Tibial nerve (tissue), 4 donors: ENCODE data around the gene ARHGAP26. TPM values are rescaled to one million over a fixed set of nuclear protein-coding genes. Genes with fewer than 3 reads are reported as not detected.

ENCODE experiments used
- DNase-seq, 2 donors: peaks; one replicate each; pipeline ENCODE4 v3.0.0-alpha.2; 2019; ENCODE audit warnings: low spot score in 2 of 2
- H3K27ac ChIP-seq, 4 donors: fragments of 200-600 bp; sonication (generic) in 3 of 4; one replicate each; pipeline ENCODE4 v1.5.1; 2017 to 2019; ENCODE audit warnings: mild to moderate bottlenecking in 1 of 4
- H3K27me3 ChIP-seq, 2 donors: fragments of 200-600 bp; sonication (generic) in 1 of 2; one replicate each; pipeline versions ENCODE4 v1.5.1 to v1.6.0; 2017 to 2019
- H3K36me3 ChIP-seq, 3 donors: fragments of 200-600 bp; sonication (generic); one replicate each; pipeline ENCODE4 v1.5.1; 2018 to 2019
- H3K4me1 ChIP-seq, 4 donors: fragments of 200-600 bp; sonication (generic) in 3 of 4; one replicate each; pipeline ENCODE4 v1.5.1; 2017 to 2019
- H3K4me3 ChIP-seq, 4 donors: fragments of 200-600 bp; sonication (generic) in 3 of 4; one replicate each; pipeline ENCODE4 v1.5.1; 2017 to 2019; ENCODE audit warnings: mild to moderate bottlenecking in 1 of 4, moderate library complexity in 1 of 4
- H3K9me3 ChIP-seq, 4 donors: fragments of 200-600 bp; sonication (generic) in 3 of 4; one replicate each; pipeline ENCODE4 v1.5.1; 2017 to 2019
- CTCF ChIP-seq, 5 experiments: fragments of 200-600 bp in 3 of 5; fragments of 450-650 bp in 2 of 5; sonication (generic) in 3 of 5; IDR thresholded peaks; one replicate each; pipeline ENCODE4 v1.5.1; 2016 to 2019; ENCODE audit warnings: antibody characterized with exemption in 5 of 5, mild to moderate bottlenecking in 3 of 5, moderate library complexity in 2 of 5
- EP300 ChIP-seq, 2 donors: sonication (generic); formaldehyde crosslinking; IDR thresholded peaks; one replicate each; pipeline ENCODE4 v1.6.1; 2017; ENCODE audit warnings: antibody characterized with exemption in 2 of 2, mild to moderate bottlenecking in 1 of 2
- POLR2A ChIP-seq, 2 donors: fragments of 450-650 bp; IDR thresholded peaks; one replicate each; pipeline ENCODE4 v1.6.1; 2017; ENCODE audit warnings: antibody characterized with exemption in 2 of 2, mild to moderate bottlenecking in 2 of 2, moderate library complexity in 2 of 2
- WGBS, 2 donors: methylation state at CpG; one replicate each; pipeline ENCODE4 v1.1.5; 2018; 5-methylcytosine and 5-hydroxymethylcytosine counted together
- total RNA-seq, 4 donors: library from RNA; depleted of rRNA; stranded (reverse); fragments of >200 nt; gene quantifications; one replicate each; pipeline ENCODE4 v1.1.0, GENCODE V29; 2016

Gene ARHGAP26
- total RNA-seq, 4 donors from 2014 or later, result 33.7 to 77.8 (median 57.8) TPM

- H3K27ac ChIP-seq, result no peak overlapping the region
- H3K36me3 ChIP-seq, result no peaks in the 10 kb centered on the region
- 61 to 63% methylated on average over 4 of the region's 4 CpGs for WGBS, 2 donors
- DNase-seq, result no peak
- H3K4me3 ChIP-seq, result no peak overlapping the region
- H3K27me3 ChIP-seq, result no peaks in the 10 kb centered on the region
- no peak for TF ChIP-seq EP300 (IDR thresholded peaks at IDR 0.05)
- TF ChIP-seq CTCF (IDR thresholded peaks at IDR 0.05), result no peak
- TF ChIP-seq POLR2A (IDR thresholded peaks at IDR 0.05), result no peak
- H3K9me3 ChIP-seq, result no peaks in the 10 kb centered on the region
- peaks cover 0 to 35% (median 10%) of the 10 kb centered on the region in 4 donors for H3K4me1 ChIP-seq
These were observed 255.2 kb downstream of the ARHGAP26 start for GRCh38 chr5:143025376-143025775.

DNA sequence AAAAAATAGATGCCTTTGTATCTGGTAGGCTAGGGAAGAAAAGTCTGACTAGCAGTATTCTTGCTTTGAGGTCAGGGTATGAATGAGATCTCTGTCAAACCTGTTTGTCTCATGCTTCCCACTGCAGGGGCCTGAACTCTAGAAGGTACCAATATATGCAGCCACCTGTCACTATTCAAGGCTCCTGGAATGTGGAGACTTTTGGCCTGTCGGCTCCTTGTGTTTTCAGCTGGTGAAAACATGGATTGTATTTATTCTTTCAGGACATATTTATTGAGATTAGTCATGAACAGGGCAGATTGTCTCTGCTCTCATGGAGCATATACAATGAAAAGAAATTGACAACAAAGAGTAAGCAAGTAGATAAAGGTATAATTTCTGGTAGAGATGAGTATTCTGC, 255.8 kb downstream of the ARHGAP26 start:
- peaks cover 0 to 35% (median 10%) of the 10 kb centered on the region in 4 donors for H3K4me1 ChIP-seq
- H3K36me3 ChIP-seq, result no peaks in the 10 kb centered on the region
- no peak for TF ChIP-seq EP300 (IDR thresholded peaks at IDR 0.05)
- no peak for TF ChIP-seq CTCF (IDR thresholded peaks at IDR 0.05)
- TF ChIP-seq POLR2A (IDR thresholded peaks at IDR 0.05), result no peak
- H3K9me3 ChIP-seq, result no peaks in the 10 kb centered on the region
- DNase-seq, result no peak
- no peak overlapping the region for H3K27ac ChIP-seq
- WGBS, 2 donors, result 52 to 63% methylated on average over 1 of the region's 1 CpG
- no peaks in the 10 kb centered on the region for H3K27me3 ChIP-seq
- no peak overlapping the region for H3K4me3 ChIP-seq

GRCh38 chr5:143026380-143026779, 256.2 kb downstream of the ARHGAP26 start:
- H3K27me3 ChIP-seq, result no peaks in the 10 kb centered on the region
- 89 to 93% methylated on average over 3 of the region's 3 CpGs for WGBS, 2 donors
- peaks cover 0 to 35% (median 10%) of the 10 kb centered on the region in 4 donors for H3K4me1 ChIP-seq
- no peak overlapping the region for H3K27ac ChIP-seq
- H3K36me3 ChIP-seq, result no peaks in the 10 kb centered on the region
- TF ChIP-seq EP300 (IDR thresholded peaks at IDR 0.05), result no peak
- TF ChIP-seq POLR2A (IDR thresholded peaks at IDR 0.05), result no peak
- no peak for TF ChIP-seq CTCF (IDR thresholded peaks at IDR 0.05)
- H3K9me3 ChIP-seq, result no peaks in the 10 kb centered on the region
- DNase-seq, result no peak
- no peak overlapping the region for H3K4me3 ChIP-seq

DNA sequence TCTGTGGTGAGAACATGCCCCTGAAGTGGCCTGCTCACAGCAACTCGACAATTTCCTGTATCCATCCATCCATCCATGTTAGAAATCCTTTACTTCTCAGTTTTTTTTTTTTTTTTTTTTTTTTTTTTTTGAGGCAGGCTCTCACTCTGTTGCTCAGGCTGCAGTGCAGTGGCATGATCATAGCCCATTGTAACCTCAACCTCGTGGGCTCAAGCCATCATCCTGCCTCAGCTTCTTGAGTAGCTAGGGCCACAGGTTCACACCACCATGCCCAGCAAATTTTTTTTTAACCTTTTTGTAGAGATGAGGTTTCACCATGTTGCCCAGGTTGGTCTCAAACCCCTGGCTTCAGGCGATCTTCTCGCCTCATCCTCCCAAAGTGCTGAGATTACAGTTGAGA, 259.1 kb downstream of the ARHGAP26 start:
- no peak for DNase-seq
- no peaks in the 10 kb centered on the region for H3K36me3 ChIP-seq
- H3K27ac ChIP-seq, result no peak overlapping the region
- peaks cover 0 to 15% (median 0%) of the 10 kb centered on the region in 4 donors for H3K4me1 ChIP-seq
- H3K27me3 ChIP-seq, result no peaks in the 10 kb centered on the region
- H3K4me3 ChIP-seq, result no peak overlapping the region
- TF ChIP-seq POLR2A (IDR thresholded peaks at IDR 0.05) (no peak), CTCF (IDR thresholded peaks at IDR 0.05) (no peak), EP300 (IDR thresholded peaks at IDR 0.05) (no peak)
- H3K9me3 ChIP-seq, result no peaks in the 10 kb centered on the region
- WGBS, 2 donors, result 86 to 90% methylated on average over 4 of the region's 4 CpGs

DNA sequence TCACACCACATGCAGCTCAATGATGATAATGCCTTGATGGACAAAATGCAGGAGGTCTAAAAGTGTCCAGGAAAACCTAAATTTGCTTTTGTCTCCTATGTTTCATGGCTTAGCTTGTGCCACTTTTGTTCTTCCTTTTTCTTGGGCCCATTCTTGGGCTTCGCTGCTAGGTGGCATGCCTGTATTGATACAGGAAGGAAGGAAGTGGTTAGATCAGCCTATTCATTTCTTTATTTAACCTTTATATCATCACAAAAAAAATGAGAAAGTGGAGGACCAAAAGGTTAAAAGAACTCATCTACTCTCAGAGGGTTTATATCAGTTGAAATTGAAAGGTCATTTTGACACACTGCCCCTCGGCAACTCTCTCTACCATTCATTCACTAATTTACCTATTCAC, 260.2 kb downstream of the ARHGAP26 start:
- H3K27me3 ChIP-seq, result no peaks in the 10 kb centered on the region
- 76 to 77% methylated on average over 2 of the region's 2 CpGs for WGBS, 2 donors
- no peak for DNase-seq

More for the DNA sequence above, 260.2 kb downstream of the ARHGAP26 start:
- Histone ChIP-seq H3K27ac (no peak overlapping the region), H3K9me3 (no peaks in the 10 kb centered on the region), H3K4me3 (no peak overlapping the region), H3K36me3 (no peaks in the 10 kb centered on the region), H3K4me1 (peaks cover 0 to 10% (median 0%) of the 10 kb centered on the region in 4 donors)
- TF ChIP-seq CTCF (IDR thresholded peaks at IDR 0.05), result no peak
- TF ChIP-seq POLR2A (IDR thresholded peaks at IDR 0.05), result no peak
- TF ChIP-seq EP300 (IDR thresholded peaks at IDR 0.05), result no peak
